Prostate gland (tissue), 2 donors: Measurements from ENCODE around the gene MR1. TPM values are rescaled to one million over a fixed set of nuclear protein-coding genes. Genes with fewer than 3 reads are reported as not detected.

Source experiments
- DNase-seq: peaks from one replicate; pipeline ENCODE4 v3.0.0-alpha.2; 2019; ENCODE audit warnings: low spot score
- H3K27ac ChIP-seq, 2 donors: fragments of 200-600 bp; sonication (generic); 2 replicates each; pipeline ENCODE4 v1.5.1; 2017 to 2019
- H3K27me3 ChIP-seq: fragments of 200-600 bp; sonication (generic); replicated peaks from 2 replicates; pipeline ENCODE4 v1.5.1; 2019; ENCODE audit not compliant: insufficient read depth
- H3K36me3 ChIP-seq, 2 donors: fragments of 200-600 bp; sonication (generic); 1 replicate in 1 of 2; 2 replicates in 1 of 2; pipeline versions ENCODE4 v1.5.1 to v1.8.1; 2017 to 2019
- H3K4me1 ChIP-seq: fragments of 200-600 bp; sonication (generic); replicated peaks from 2 replicates; pipeline ENCODE4 v1.5.1; 2019
- H3K4me3 ChIP-seq, 2 donors: fragments of 200-600 bp; sonication (generic); 2 replicates each; pipeline ENCODE4 v1.5.1; 2017 to 2019
- H3K9me3 ChIP-seq: fragments of 200-600 bp; sonication (generic); 2 replicates; pipeline ENCODE4 v1.5.1; 2017
- POLR2A ChIP-seq: fragments of 450-650 bp; IDR thresholded peaks from one replicate; pipeline ENCODE4 v1.6.1; 2016; ENCODE audit warnings: antibody characterized with exemption, mild to moderate bottlenecking
- POLR2AphosphoS5 ChIP-seq: sonication (generic); formaldehyde crosslinking; IDR thresholded peaks from one replicate; pipeline ENCODE4 v1.6.1; 2017; ENCODE audit warnings: antibody characterized with exemption
- WGBS: methylation state at CpG from one replicate; pipeline ENCODE4 v1.1.5; 2018; 5-methylcytosine and 5-hydroxymethylcytosine counted together
- intact Hi-C: fragments of 100-400 bp; cut with DNase I; formaldehyde crosslinking; loops from one replicate; pipeline ENCODE4 v1.14.2; 2022
- total RNA-seq, 2 donors: library from RNA; depleted of rRNA; stranded (reverse); fragments of >200 nt; gene quantifications; one replicate each; pipeline ENCODE4 v1.1.0, GENCODE V29; 2016
- TF ChIP-seq, protein P1 (sequence below), 4 experiments: fragments of 200-600 bp in 2 of 4; fragments of 450-650 bp in 2 of 4; sonication (generic) in 2 of 4; IDR thresholded peaks; 1 replicate in 3 of 4; 2 replicates in 1 of 4; pipeline ENCODE4 v1.5.1; 2016 to 2019; ENCODE audit warnings: antibody characterized with exemption in 4 of 4, mild to moderate bottlenecking in 2 of 4, moderate library complexity in 2 of 4

The MR1 gene
- total RNA-seq, 2 donors from 2014 or later = 14.3 to 17.5 TPM

DNA sequence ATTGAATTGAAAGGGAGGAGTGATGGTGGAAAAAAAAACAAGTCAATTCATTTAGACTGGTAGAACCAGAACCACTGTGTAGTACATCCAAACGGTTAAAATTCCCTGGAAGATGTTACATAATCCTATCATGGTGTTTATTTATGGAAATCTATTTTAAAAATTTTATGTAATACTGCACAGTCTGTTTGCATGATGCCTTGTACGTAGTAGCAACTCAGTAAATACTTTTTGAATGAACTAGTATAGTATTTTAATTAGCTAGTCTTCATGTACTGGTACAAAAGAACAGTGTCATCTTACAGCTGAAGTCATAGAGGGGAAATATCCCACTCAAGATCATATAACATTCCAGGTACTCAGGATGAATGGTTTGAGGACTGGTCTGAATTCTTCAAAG is 27.7 kb downstream of the MR1 start:
- Histone ChIP-seq H3K27ac (no peak overlapping the region), H3K9me3 (no peaks in the 10 kb centered on the region), H3K4me1 (no peaks in the 10 kb centered on the region), H3K4me3 (no peak overlapping the region), H3K36me3 (no peaks in the 10 kb centered on the region), H3K27me3 (no peaks in the 10 kb centered on the region)
- no peak for DNase-seq
- intact Hi-C loops = no loop called here
- no peak for TF ChIP-seq POLR2AphosphoS5
- no peak for TF ChIP-seq POLR2A
- TF ChIP-seq, protein P1, sequence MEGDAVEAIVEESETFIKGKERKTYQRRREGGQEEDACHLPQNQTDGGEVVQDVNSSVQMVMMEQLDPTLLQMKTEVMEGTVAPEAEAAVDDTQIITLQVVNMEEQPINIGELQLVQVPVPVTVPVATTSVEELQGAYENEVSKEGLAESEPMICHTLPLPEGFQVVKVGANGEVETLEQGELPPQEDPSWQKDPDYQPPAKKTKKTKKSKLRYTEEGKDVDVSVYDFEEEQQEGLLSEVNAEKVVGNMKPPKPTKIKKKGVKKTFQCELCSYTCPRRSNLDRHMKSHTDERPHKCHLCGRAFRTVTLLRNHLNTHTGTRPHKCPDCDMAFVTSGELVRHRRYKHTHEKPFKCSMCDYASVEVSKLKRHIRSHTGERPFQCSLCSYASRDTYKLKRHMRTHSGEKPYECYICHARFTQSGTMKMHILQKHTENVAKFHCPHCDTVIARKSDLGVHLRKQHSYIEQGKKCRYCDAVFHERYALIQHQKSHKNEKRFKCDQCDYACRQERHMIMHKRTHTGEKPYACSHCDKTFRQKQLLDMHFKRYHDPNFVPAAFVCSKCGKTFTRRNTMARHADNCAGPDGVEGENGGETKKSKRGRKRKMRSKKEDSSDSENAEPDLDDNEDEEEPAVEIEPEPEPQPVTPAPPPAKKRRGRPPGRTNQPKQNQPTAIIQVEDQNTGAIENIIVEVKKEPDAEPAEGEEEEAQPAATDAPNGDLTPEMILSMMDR (IDR thresholded peaks at IDR 0.05) = no peak
- WGBS = 35% methylated on average over 2 of the region's 2 CpGs

DNA sequence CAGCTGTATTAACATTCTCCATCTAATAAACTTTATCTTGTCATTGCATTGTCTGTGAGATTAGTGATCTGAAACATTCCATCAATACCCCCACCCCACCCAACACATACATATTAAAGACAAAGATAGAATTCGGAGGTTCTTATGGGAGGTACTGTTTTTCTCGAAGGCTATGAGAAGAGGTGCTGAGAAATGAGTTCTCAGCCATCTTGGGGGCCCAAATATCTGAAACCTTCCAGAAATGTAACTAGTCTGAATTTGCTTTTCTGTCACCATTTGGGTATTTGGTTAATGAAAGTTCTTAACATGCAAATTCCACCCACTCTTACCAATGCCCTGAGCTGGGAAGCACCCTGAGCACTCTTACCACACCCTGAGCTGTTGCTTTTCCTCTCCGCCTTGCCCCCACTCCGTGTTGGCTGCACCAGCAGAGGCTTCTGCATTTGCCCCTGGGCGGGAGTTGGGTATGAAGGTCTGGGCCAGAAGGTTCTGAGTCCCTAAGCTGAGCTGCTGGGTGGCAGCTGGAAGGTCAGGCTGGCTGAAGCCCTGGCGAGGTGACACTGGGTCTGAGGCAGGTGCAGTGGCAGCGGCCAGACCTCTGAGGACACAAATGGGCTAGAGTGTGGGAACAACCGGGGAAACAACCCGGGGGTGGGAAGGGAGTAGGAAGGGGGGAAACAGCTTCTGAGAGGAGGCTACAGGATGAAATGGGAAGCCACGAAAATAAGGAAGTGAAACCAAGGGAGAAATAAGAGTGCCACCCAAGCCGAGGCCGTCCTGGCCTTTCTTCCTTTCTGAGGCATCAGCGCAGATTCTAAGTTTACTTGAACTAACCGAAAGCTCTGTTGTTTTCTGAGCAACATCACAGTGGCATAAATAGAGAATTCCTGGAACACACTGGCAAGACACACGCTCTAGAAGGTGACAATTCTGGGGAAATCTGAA is 28.4 kb downstream of the MR1 start:
- no peak overlapping the region for H3K27ac ChIP-seq
- 63% methylated on average over 15 of the region's 15 CpGs for WGBS

GRCh38 chr1:181062836-181063428 is 29.1 kb downstream of the MR1 start:
- Histone ChIP-seq H3K4me3 (no peak overlapping the region), H3K27me3 (no peaks in the 10 kb centered on the region), H3K9me3 (no peaks in the 10 kb centered on the region), H3K27ac (no peak overlapping the region), H3K36me3 (no peaks in the 10 kb centered on the region), H3K4me1 (no peaks in the 10 kb centered on the region)
- WGBS = 37% methylated on average over 6 of the region's 6 CpGs
- intact Hi-C loops = no loop called here
- no peak for TF ChIP-seq POLR2AphosphoS5
- no peak for TF ChIP-seq POLR2A
- TF ChIP-seq, protein P1 (IDR thresholded peaks at IDR 0.05) = no peak
- no peak for DNase-seq

More for the DNA sequence above, 28.4 kb downstream of the MR1 start:
- Histone ChIP-seq H3K36me3 (no peaks in the 10 kb centered on the region), H3K4me1 (no peaks in the 10 kb centered on the region), H3K9me3 (no peaks in the 10 kb centered on the region), H3K4me3 (no peak overlapping the region), H3K27me3 (no peaks in the 10 kb centered on the region)
- TF ChIP-seq POLR2AphosphoS5 = no peak
- TF ChIP-seq, protein P1 (IDR thresholded peaks at IDR 0.05) = no peak
- no peak for TF ChIP-seq POLR2A
- intact Hi-C loops = no loop called here
- no peak for DNase-seq

DNA sequence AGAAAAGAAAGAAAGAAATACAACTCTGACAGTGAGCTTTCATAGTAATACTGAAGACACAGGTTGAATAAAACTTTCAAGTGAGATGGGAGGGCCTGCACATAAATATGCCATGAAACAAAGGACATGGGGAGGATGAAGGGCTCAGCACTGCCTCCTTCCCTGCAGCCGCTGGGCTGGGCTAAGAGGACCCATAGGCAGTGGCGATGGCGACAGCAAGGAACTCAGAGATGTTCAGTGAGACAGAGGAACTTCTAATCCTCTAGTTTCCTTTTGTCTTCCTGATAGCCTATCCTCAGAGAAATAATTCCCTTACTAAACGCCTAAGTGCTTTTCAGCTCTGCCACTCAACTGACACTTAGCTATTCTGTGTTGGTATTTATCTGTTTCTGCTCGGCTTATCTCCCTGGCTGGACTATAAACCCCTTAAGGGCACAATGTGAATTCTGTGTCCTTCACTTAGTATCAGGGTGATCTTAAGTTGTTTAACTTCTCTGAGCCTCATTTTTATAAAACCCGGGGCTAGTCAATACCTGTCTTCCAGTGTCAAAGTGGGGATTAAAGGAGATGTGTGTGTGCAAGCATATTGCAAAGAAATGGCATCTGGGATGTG is 30.3 kb downstream of the MR1 start:
- H3K4me3 ChIP-seq = no peak overlapping the region
- H3K4me1 ChIP-seq = no peaks in the 10 kb centered on the region
- no peaks in the 10 kb centered on the region for H3K36me3 ChIP-seq
- 39% methylated on average over 6 of the region's 6 CpGs for WGBS
- H3K27ac ChIP-seq = no peak overlapping the region
- no peaks in the 10 kb centered on the region for H3K27me3 ChIP-seq
- no peaks in the 10 kb centered on the region for H3K9me3 ChIP-seq
- no peak for DNase-seq
- intact Hi-C loops = no loop called here
- TF ChIP-seq, protein P1 (IDR thresholded peaks at IDR 0.05) = no peak
- TF ChIP-seq POLR2AphosphoS5 (no peak), POLR2A (no peak)
